GM20000 (cell line): ENCODE results near the gene LTBP4.
"Not testable (repeated sequence)": the region's sequence is repeated elsewhere in the genome, so short reads cannot be mapped to it uniquely, and the experiment has no call there.

Experiments
- DNase-seq: peaks from one replicate; pipeline ENCODE4 v3.0.0; 2012; ENCODE audit warnings: low spot score
- CTCF ChIP-seq: IDR thresholded peaks from 2 replicates; pipeline ENCODE4 v1.5.1; 2012; ENCODE audit warnings: mild to moderate bottlenecking, control low read depth; ENCODE audit errors: extremely low read depth, missing control alignments

Gene LTBP4

GRCh38 chr19:40559394-40559793 lies 41.8 kb upstream of the LTBP4 start:
- no peak for TF ChIP-seq CTCF
- no peak for DNase-seq

GRCh38 chr19:40560092-40560507 lies 41.1 kb upstream of the LTBP4 start:
- TF ChIP-seq CTCF, result no peak
- no peak for DNase-seq

- no peak for DNase-seq
- no peak for TF ChIP-seq CTCF
Measured at GRCh38 chr19:40561947-40562346, 39.2 kb upstream of the LTBP4 start.

GRCh38 chr19:40564535-40564934 lies 36.6 kb upstream of the LTBP4 start:
- not testable (repeated sequence) for DNase-seq

GRCh38 chr19:40565355-40565754 lies 35.8 kb upstream of the LTBP4 start:
- DNase-seq, result no peak
- no peak for TF ChIP-seq CTCF

GRCh38 chr19:40565910-40566495 lies 35.2 kb upstream of the LTBP4 start:
- DNase-seq, result no peak
- no peak for TF ChIP-seq CTCF

GRCh38 chr19:40567040-40567749 lies 34.0 kb upstream of the LTBP4 start:
- TF ChIP-seq CTCF, result no peak
- DNase-seq, result peak; percentile 66
